Thyroid gland (tissue), 4 donors: ENCODE data around the gene PCYT2. TPM values are rescaled to one million over a fixed set of nuclear protein-coding genes. Genes with fewer than 3 reads are reported as not detected.

Experiments used
- DNase-seq, 2 donors: peaks; one replicate each; pipeline ENCODE4 v3.0.0-alpha.2; 2019
- H3K27ac ChIP-seq, 3 donors: fragments of 200-600 bp; sonication (generic); 1 replicate in 2 of 3; 2 replicates in 1 of 3; pipeline ENCODE4 v1.5.1; 2016 to 2019; ENCODE audit warnings: mild to moderate bottlenecking in 1 of 3, moderate library complexity in 1 of 3
- H3K27me3 ChIP-seq: fragments of 200-600 bp; sonication (generic); one replicate; pipeline ENCODE4 v1.5.1; 2019
- H3K36me3 ChIP-seq, 2 donors: fragments of 200-600 bp; sonication (generic); one replicate each; pipeline ENCODE4 v1.5.1; 2016 to 2019
- H3K4me1 ChIP-seq, 2 donors: fragments of 200-600 bp; sonication (generic); one replicate each; pipeline ENCODE4 v1.5.1; 2017 to 2019
- H3K4me3 ChIP-seq, 3 donors: fragments of 200-600 bp; sonication (generic); replicated peaks in 1 of 3; 1 replicate in 2 of 3; 2 replicates in 1 of 3; pipeline ENCODE4 v1.5.1; 2016; ENCODE audit warnings: mild to moderate bottlenecking in 1 of 3
- H3K9me3 ChIP-seq: fragments of 200-600 bp; sonication (generic); one replicate; pipeline ENCODE4 v1.5.1; 2017
- POLR2A ChIP-seq, 2 donors: fragments of 450-650 bp; IDR thresholded peaks; one replicate each; pipeline ENCODE4 v1.6.1; 2017; ENCODE audit warnings: antibody characterized with exemption in 2 of 2, mild to moderate bottlenecking in 2 of 2, moderate library complexity in 1 of 2
- WGBS, 2 donors: methylation state at CpG; one replicate each; pipeline ENCODE4 v1.1.5; 2017; 5-methylcytosine and 5-hydroxymethylcytosine counted together
- intact Hi-C: fragments of 100-400 bp; cut with DNase I; formaldehyde crosslinking; loops from one replicate; pipeline ENCODE4 v1.15.1; 2023
- total RNA-seq, 4 donors: library from RNA; depleted of rRNA; stranded (reverse); fragments of >200 nt; gene quantifications; one replicate each; pipeline ENCODE4 v1.2.3, GENCODE V29; 2016
- TF ChIP-seq, protein P1 (sequence below), 6 experiments: fragments of 200-600 bp in 3 of 6; fragments of 450-650 bp in 3 of 6; sonication (generic) in 3 of 6; IDR thresholded peaks; one replicate each; pipeline ENCODE4 v1.5.1; 2016 to 2019; ENCODE audit warnings: antibody characterized with exemption in 6 of 6, mild to moderate bottlenecking in 2 of 6, inconsistent platforms in 1 of 6, moderate library complexity in 1 of 6

PCYT2 gene
- total RNA-seq, 4 donors from 2014 or later, result 30.4 to 36.5 (median 34.2) TPM

DNA sequence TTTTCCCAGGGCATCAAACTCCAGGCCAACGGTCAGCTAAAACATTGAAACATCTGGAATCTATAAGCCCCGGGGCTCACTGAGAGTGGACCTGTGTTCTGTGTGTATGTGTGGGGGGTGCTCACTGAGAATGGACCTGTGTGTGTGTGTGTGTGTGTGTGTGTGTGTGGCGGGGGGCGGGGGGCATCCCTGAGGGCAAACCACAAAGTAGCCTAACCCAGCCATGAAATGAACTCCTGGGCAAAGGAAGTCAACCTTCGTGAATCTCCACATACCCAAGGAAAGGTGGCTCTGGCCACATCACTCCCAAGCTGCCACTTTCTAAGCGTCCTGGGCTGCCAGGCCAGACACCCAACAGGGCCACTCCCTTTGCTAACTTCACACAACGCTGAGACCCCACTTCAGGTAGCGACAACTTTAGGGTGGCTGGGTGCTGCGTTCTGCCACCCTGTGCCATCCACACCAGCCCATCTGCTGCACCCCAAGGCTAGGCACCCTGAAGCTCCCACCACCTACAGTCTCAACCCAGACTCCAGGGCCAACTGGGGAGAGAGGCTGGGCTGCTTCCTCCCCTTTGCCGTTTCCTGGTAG, 14.8 kb upstream of the PCYT2 start:
- peak overlapping the region in 2 of 3 donors; percentile 91 to 93 for H3K27ac ChIP-seq
- no peaks in the 10 kb centered on the region for H3K27me3 ChIP-seq
- TF ChIP-seq, protein P1, sequence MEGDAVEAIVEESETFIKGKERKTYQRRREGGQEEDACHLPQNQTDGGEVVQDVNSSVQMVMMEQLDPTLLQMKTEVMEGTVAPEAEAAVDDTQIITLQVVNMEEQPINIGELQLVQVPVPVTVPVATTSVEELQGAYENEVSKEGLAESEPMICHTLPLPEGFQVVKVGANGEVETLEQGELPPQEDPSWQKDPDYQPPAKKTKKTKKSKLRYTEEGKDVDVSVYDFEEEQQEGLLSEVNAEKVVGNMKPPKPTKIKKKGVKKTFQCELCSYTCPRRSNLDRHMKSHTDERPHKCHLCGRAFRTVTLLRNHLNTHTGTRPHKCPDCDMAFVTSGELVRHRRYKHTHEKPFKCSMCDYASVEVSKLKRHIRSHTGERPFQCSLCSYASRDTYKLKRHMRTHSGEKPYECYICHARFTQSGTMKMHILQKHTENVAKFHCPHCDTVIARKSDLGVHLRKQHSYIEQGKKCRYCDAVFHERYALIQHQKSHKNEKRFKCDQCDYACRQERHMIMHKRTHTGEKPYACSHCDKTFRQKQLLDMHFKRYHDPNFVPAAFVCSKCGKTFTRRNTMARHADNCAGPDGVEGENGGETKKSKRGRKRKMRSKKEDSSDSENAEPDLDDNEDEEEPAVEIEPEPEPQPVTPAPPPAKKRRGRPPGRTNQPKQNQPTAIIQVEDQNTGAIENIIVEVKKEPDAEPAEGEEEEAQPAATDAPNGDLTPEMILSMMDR (IDR thresholded peaks at IDR 0.05), result no peak
- TF ChIP-seq POLR2A (IDR thresholded peaks at IDR 0.05), result no peak
- H3K9me3 ChIP-seq, result no peaks in the 10 kb centered on the region
- H3K36me3 ChIP-seq, result peaks cover 9 to 13% of the 10 kb centered on the region in 2 donors
- H3K4me3 ChIP-seq, result peak overlapping the region in 1 of 3 donors; percentile 98
- peaks cover 40 to 52% of the 10 kb centered on the region in 2 donors for H3K4me1 ChIP-seq
- intact Hi-C loops, result no loop called here
- no peak for DNase-seq
- 60 to 63% methylated on average over 9 to 10 of the region's 10 CpGs for WGBS, 2 donors

DNA sequence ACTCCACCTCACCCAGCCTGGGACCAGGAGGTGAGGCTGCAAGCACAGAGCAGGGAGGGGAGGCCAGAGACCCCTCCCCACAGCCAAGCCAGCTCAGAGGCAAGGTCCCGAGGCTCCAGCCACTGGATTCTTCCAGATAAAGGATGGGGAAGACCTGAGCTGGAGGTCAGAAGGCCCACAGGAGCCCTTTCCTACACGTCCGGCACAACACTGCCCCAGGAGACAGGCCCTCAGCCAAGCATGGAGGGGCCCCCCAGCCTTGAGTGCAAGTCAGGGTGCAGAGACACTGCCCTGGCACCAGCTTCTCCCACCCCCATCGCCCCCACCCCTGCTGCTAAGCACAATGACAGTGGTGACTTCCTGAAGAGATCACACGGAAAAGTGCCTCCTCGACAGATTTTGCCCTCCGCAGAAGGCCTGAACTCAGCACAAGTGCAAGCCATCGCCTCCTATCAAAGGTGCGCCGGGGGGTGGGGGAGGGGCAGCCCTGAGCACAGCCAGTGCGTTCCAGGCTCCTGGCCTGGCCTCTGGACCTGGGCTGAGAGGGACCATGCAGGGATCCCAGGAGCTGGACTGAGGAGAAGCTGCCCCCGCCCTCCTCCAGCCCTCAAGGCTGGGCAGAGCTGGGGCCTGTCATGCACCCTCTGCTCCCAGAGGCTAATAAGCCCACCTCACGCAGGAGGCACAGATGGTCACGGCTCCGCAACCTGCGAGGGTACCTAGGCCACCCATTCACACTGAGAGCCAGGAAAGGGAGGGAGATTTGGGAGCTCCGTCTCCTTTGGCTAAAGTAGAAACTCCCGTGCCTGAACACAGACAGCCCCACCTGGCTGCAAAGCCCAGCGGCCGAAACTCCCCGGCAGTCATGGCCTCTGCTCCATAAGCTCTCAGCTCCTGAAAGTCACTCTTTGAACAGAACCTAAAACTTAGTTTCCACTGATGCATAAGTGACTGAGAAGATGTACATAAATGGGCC, 13.6 kb upstream of the PCYT2 start:
- 84 to 90% methylated on average over 10 to 12 of the region's 21 CpGs for WGBS, 2 donors
- intact Hi-C loops, result no loop called here
- no peak for TF ChIP-seq POLR2A (IDR thresholded peaks at IDR 0.05)
- TF ChIP-seq, protein P1 (IDR thresholded peaks at IDR 0.05), result no peak
- Histone ChIP-seq H3K36me3 (peaks cover 9 to 13% of the 10 kb centered on the region in 2 donors), H3K27me3 (no peaks in the 10 kb centered on the region), H3K4me3 (no peak overlapping the region), H3K27ac (peak overlapping the region in 1 of 3 donors; percentile 64), H3K4me1 (peaks cover 40 to 52% of the 10 kb centered on the region in 2 donors), H3K9me3 (no peaks in the 10 kb centered on the region)
- peak; percentile 25 to 26 for DNase-seq

DNA sequence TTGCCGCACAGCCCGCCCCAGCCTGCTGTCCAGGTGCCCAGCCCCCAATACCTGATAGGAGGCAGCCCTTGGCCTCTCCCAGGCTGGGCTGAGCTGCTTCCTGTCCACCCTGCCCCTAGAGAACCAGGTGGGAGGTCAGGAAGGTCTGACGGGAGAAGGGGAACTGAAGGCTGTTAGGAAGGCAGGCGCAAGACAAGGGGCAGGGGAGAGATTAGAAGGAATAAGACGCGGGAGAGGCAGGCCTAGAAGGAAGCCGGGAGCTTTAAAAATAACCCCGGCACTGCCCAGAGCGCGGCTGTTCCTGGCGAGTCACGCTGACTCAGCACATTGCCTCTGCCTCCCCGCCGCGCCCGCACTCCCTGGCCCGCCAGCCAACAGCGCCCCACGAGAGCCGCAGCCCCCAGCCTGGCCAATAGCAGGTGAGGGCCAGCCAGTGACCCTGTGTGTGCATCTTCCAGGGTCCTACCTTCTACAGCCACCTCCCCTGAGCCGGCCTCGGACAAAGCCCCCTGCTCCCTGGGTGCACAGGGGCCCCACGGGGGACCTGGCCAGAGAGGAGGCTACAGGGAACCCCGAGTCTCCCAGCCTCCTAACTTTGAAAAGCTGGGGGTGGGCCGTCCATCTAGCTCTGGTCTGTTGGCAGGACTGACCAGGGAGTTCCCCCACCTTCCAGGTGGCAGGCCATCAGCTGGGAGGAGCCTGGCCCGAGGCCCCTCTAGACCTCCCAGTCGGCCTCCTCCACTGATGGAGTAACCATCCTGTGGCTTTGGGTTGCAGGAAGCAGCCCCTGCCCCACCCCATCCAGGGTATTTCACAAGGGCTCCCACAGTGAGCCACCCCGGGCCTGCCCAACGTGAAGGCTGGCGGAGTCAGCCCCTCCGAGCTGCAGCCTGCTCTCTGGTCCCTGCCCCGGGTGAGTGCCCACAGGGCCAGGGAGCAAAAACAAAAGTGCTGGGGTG, 12.4 kb upstream of the PCYT2 start:
- TF ChIP-seq, protein P1 (IDR thresholded peaks at IDR 0.05), result no peak
- TF ChIP-seq POLR2A (IDR thresholded peaks at IDR 0.05), result peak in 1 of 2 donors; percentile 33
- WGBS, 2 donors, result 20 to 27% methylated on average over 15 to 18 of the region's 32 CpGs
- intact Hi-C loops, result no loop called here
- Histone ChIP-seq H3K36me3 (peaks cover 13 to 14% of the 10 kb centered on the region in 2 donors), H3K27ac (peak overlapping the region; percentile 53 to 83 (median 64)), H3K4me3 (peak overlapping the region in 1 of 3 donors; percentile 25), H3K9me3 (no peaks in the 10 kb centered on the region), H3K4me1 (peaks cover 39 to 49% of the 10 kb centered on the region in 2 donors), H3K27me3 (no peaks in the 10 kb centered on the region)
- DNase-seq, result peak; percentile 79 to 84

DNA sequence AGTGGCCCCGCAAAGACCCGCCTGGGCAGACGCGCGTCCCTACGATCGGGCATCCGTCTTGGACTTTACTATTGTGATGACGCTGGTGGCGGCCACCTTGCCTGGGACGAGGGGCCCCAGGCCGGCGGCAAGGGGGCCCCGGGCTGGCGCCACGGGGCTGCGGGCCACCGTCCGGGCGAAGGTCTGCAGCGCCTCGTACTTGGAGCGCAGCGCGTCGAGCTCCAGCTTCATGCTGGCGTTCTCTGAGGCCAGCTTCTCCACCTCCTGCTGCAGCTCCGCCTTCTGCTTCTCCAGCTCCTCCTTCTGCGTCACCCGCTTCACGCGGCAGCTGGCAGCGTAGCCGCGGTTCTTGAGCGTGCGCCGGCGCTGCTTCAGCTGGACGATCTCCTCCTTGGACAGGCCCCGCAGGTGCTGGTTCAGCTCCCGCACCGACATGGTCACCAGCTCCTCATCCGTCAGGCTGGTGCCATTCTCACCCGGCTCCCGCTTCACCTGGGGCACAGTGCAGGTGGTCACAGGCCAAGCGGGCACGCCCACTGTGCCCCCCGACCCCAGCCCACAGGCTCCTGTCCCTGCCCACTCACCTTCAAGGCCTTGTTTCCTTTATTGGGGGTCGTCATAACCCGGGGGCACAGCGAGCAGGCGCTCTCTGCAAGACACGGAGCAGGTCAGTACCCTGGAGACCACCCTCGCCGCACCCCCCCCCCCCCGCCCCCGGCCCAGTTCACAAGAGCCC, 11.5 kb upstream of the PCYT2 start:
- Histone ChIP-seq H3K9me3 (no peaks in the 10 kb centered on the region), H3K27ac (peak overlapping the region in 2 of 3 donors; percentile 64 to 83), H3K4me1 (peaks cover 32 to 46% of the 10 kb centered on the region in 2 donors), H3K36me3 (peaks cover 13 to 14% of the 10 kb centered on the region in 2 donors), H3K4me3 (peak overlapping the region in 1 of 3 donors; percentile 25), H3K27me3 (no peaks in the 10 kb centered on the region)
- intact Hi-C loops, result no loop called here
- TF ChIP-seq, protein P1 (IDR thresholded peaks at IDR 0.05), result no peak
- TF ChIP-seq POLR2A (IDR thresholded peaks at IDR 0.05), result no peak
- DNase-seq, result no peak
- WGBS, 2 donors, result 89 to 93% methylated on average over 49 to 52 of the region's 58 CpGs
